C4-2B (cell line): ENCODE data around the gene YIPF1.

Source experiments
- H3K27ac ChIP-seq: fragments of 450-650 bp; 2 replicates; pipeline ENCODE4 v1.5.1; 2017
- CTCF ChIP-seq: fragments of 450-650 bp; conservative IDR thresholded peaks from 2 replicates; pipeline ENCODE4 v1.5.1; 2017; ENCODE audit warnings: mild to moderate bottlenecking
- ZFX ChIP-seq: fragments of 450-650 bp; IDR thresholded peaks from 2 replicates; pipeline ENCODE4 v1.6.1; 2017

YIPF1 gene

GRCh38 chr1:53837646-53837923, 52.0 kb downstream of the YIPF1 start:
- no peak for TF ChIP-seq CTCF
- TF ChIP-seq ZFX: no peak
- H3K27ac ChIP-seq: peak overlapping the region; percentile 89

GRCh38 chr1:53835491-53835890, 54.1 kb downstream of the YIPF1 start:
- TF ChIP-seq ZFX (no peak), CTCF (no peak)
- no peak overlapping the region for H3K27ac ChIP-seq

- no peak overlapping the region for H3K27ac ChIP-seq
- no peak for TF ChIP-seq CTCF
Observed at GRCh38 chr1:53834776-53835175, 54.8 kb downstream of the YIPF1 start.

GRCh38 chr1:53833393-53833792, 56.2 kb downstream of the YIPF1 start:
- TF ChIP-seq CTCF (no peak), ZFX (no peak)

GRCh38 chr1:53826367-53826766, 63.2 kb downstream of the YIPF1 start:
- TF ChIP-seq ZFX: no peak
- peak; percentile 32 for TF ChIP-seq CTCF
- no peak overlapping the region for H3K27ac ChIP-seq

More at GRCh38 chr1:53833393-53833792, 56.2 kb downstream of the YIPF1 start:
- no peak overlapping the region for H3K27ac ChIP-seq

- H3K27ac ChIP-seq: no peak overlapping the region
- TF ChIP-seq CTCF (no peak), ZFX (no peak)
Observed at GRCh38 chr1:53825306-53825705, 64.3 kb downstream of the YIPF1 start.

GRCh38 chr1:53822931-53823330, 66.7 kb downstream of the YIPF1 start:
- no peak for TF ChIP-seq CTCF
- no peak for TF ChIP-seq ZFX
- no peak overlapping the region for H3K27ac ChIP-seq

GRCh38 chr1:53821380-53821779, 68.2 kb downstream of the YIPF1 start:
- peak; percentile 25; the same call in 1 of the 2 replicates for TF ChIP-seq CTCF
- TF ChIP-seq ZFX: no peak
- no peak overlapping the region for H3K27ac ChIP-seq
